HepG2 (cell line): ENCODE data around the gene CYSLTR2. TPM values are rescaled to one million over a fixed set of nuclear protein-coding genes. Genes with fewer than 3 reads are reported as not detected.
A peak's percentile ranks its signal among the peaks of the same experiment; 100 is the strongest.

Source experiments
- CERS6 ChIP-seq: sonication (generic); formaldehyde crosslinking; IDR thresholded peaks from 2 replicates; pipeline ENCODE4 v1.5.0; 2020; ENCODE audit warnings: missing genetic modification reagents
- GFI1 ChIP-seq: sonication (generic); formaldehyde crosslinking; IDR thresholded peaks from 2 replicates; pipeline ENCODE4 v1.5.0; 2020; ENCODE audit warnings: missing genetic modification reagents, mild to moderate bottlenecking, borderline replicate concordance
- ISL2 ChIP-seq: sonication (generic); formaldehyde crosslinking; IDR thresholded peaks from 2 replicates; pipeline ENCODE4 v1.5.0; 2020; ENCODE audit warnings: missing genetic modification reagents
- MTF1 ChIP-seq: sonication (generic); formaldehyde crosslinking; IDR thresholded peaks from 2 replicates; pipeline ENCODE4 v1.5.0; 2020; ENCODE audit warnings: missing genetic modification reagents
- MTF2 ChIP-seq: sonication (generic); formaldehyde crosslinking; IDR thresholded peaks from 2 replicates; pipeline ENCODE4 v1.5.0; 2020; ENCODE audit warnings: missing genetic modification reagents, borderline replicate concordance
- NFRKB ChIP-seq: fragments of 450-650 bp; IDR thresholded peaks from 2 replicates; pipeline ENCODE4 v1.6.1; 2017
- NPAS2 ChIP-seq: sonication (generic); formaldehyde crosslinking; IDR thresholded peaks from 2 replicates; pipeline ENCODE4 v1.8.0; 2022; ENCODE audit warnings: mild to moderate bottlenecking, missing genetic modification reagents, borderline replicate concordance
- SIX4 ChIP-seq: sonication (generic); formaldehyde crosslinking; IDR thresholded peaks from 2 replicates; pipeline ENCODE4 v1.4.0; 2020; ENCODE audit warnings: missing genetic modification reagents
- TARDBP ChIP-seq: sonication (generic); formaldehyde crosslinking; IDR thresholded peaks from 2 replicates; pipeline ENCODE4 v1.8.0; 2022; ENCODE audit warnings: mild to moderate bottlenecking, missing genetic modification reagents
- ZEB1 ChIP-seq: IDR thresholded peaks from 2 replicates; pipeline ENCODE4 v1.6.1; 2012; ENCODE audit warnings: mild to moderate bottlenecking, low read depth, inconsistent platforms; ENCODE audit not compliant: insufficient replicate concordance
- ZKSCAN1 ChIP-seq: fragments of 150-350 bp; IDR thresholded peaks from 2 replicates; pipeline ENCODE4 v1.6.1; 2014; ENCODE audit warnings: low read length
- ZNF20 ChIP-seq: sonication (generic); formaldehyde crosslinking; IDR thresholded peaks from 2 replicates; pipeline ENCODE4 v1.4.0; 2020; ENCODE audit warnings: mild to moderate bottlenecking, moderate library complexity, missing genetic modification reagents
- ZNF205 ChIP-seq: IDR thresholded peaks from 2 replicates; pipeline ENCODE4 v1.6.1; 2018; ENCODE audit warnings: missing biosample characterization, missing genetic modification reagents
- ZNF280D ChIP-seq: sonication (generic); formaldehyde crosslinking; IDR thresholded peaks from 2 replicates; pipeline ENCODE4 v1.5.1; 2020; ENCODE audit warnings: mild to moderate bottlenecking, missing genetic modification reagents
- ZNF367 ChIP-seq: sonication (generic); formaldehyde crosslinking; IDR thresholded peaks from 2 replicates; pipeline ENCODE4 v1.4.0; 2020; ENCODE audit warnings: missing genetic modification reagents, borderline replicate concordance
- ZNF552 ChIP-seq: sonication (generic); formaldehyde crosslinking; IDR thresholded peaks from 2 replicates; pipeline ENCODE4 v1.9.0; 2022; ENCODE audit warnings: missing genetic modification reagents, mild to moderate bottlenecking, borderline replicate concordance
- ZNF761 ChIP-seq: sonication (generic); formaldehyde crosslinking; conservative IDR thresholded peaks from 2 replicates; pipeline ENCODE4 v1.4.0; 2020; ENCODE audit warnings: mild to moderate bottlenecking, missing genetic modification reagents
- ZNF773 ChIP-seq: sonication (generic); formaldehyde crosslinking; IDR thresholded peaks from 2 replicates; pipeline ENCODE4 v1.4.0; 2020; ENCODE audit warnings: missing genetic modification reagents, borderline replicate concordance
- ZNF784 ChIP-seq: sonication (generic); formaldehyde crosslinking; IDR thresholded peaks from 2 replicates; pipeline ENCODE4 v1.5.1; 2020; ENCODE audit warnings: missing genetic modification reagents, mild to moderate bottlenecking, borderline replicate concordance
- ZXDC ChIP-seq: sonication (generic); formaldehyde crosslinking; IDR thresholded peaks from 2 replicates; pipeline ENCODE4 v1.5.0; 2020; ENCODE audit warnings: mild to moderate bottlenecking, missing genetic modification reagents
- polyA plus RNA-seq, 8 experiments: library from polyadenylated mRNA; depleted of rRNA in 3 of 8; stranded (reverse) in 7 of 8; unstranded in 1 of 8; fragments of >200 nt; fragmentation: Illumina TruSeq in 4 of 8; extraction: Trizol in 4 of 8; gene quantifications; 2 replicates each; pipeline versions ENCODE4 v1.2.1 to v1.2.3, GENCODE V29; 2011 to 2016; ENCODE audit warnings: low read depth in 4 of 8, missing spikeins in 1 of 8, mixed read lengths in 1 of 8; ENCODE audit not compliant: insufficient read depth in 1 of 8
- total RNA-seq, 5 experiments: library from RNA; depleted of rRNA; stranded (reverse); fragments of >200 nt; fragmentation: Illumina TruSeq; extraction: Trizol; gene quantifications; 2 replicates each; pipeline ENCODE4 v1.2.3, GENCODE V29; 2016; ENCODE audit warnings: low read depth in 1 of 5
- TF ChIP-seq, protein P1 (sequence below): sonication (generic); formaldehyde crosslinking; IDR thresholded peaks from 2 replicates; pipeline ENCODE4 v1.5.1; 2020; ENCODE audit warnings: missing genetic modification reagents, mild to moderate bottlenecking, borderline replicate concordance

Gene CYSLTR2
- total and polyA plus RNA-seq, 2 of the 13 experiments (the other 11 are each of a cell fraction or from before 2014, with no cell fraction given) = not detected

- TF ChIP-seq, protein P1, sequence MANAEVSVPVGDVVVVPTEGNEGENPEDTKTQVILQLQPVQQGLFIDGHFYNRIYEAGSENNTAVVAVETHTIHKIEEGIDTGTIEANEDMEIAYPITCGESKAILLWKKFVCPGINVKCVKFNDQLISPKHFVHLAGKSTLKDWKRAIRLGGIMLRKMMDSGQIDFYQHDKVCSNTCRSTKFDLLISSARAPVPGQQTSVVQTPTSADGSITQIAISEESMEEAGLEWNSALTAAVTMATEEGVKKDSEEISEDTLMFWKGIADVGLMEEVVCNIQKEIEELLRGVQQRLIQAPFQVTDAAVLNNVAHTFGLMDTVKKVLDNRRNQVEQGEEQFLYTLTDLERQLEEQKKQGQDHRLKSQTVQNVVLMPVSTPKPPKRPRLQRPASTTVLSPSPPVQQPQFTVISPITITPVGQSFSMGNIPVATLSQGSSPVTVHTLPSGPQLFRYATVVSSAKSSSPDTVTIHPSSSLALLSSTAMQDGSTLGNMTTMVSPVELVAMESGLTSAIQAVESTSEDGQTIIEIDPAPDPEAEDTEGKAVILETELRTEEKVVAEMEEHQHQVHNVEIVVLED (CRISPR knock-in tag) = no peak
- peak; percentile 56 for TF ChIP-seq ZNF205 (CRISPR knock-in tag)
- no peak for TF ChIP-seq MTF2 (CRISPR knock-in tag)
- no peak for TF ChIP-seq MTF1
- no peak for TF ChIP-seq ZNF761 (CRISPR knock-in tag)
- TF ChIP-seq ZEB1 = no peak
- no peak for TF ChIP-seq ZNF552
- TF ChIP-seq ZNF773 = no peak
- TF ChIP-seq CERS6 (CRISPR knock-in tag) = no peak
- TF ChIP-seq GFI1 (CRISPR knock-in tag) = 0 out of 2 replicates have a peak, but pooled peaks have one; percentile 42
- TF ChIP-seq ZNF20 = no peak
- TF ChIP-seq NPAS2 (CRISPR knock-in tag) = no peak
- no peak for TF ChIP-seq ZNF280D (CRISPR knock-in tag)
- TF ChIP-seq NFRKB = no peak
- TF ChIP-seq TARDBP (CRISPR knock-in tag) = peak; percentile 76; the same call in 1 of the 2 replicates
- no peak for TF ChIP-seq ZNF367 (CRISPR knock-in tag)
- peak; percentile 69; the same call in 1 of the 2 replicates for TF ChIP-seq SIX4 (CRISPR knock-in tag)
- no peak for TF ChIP-seq ZKSCAN1
- TF ChIP-seq ZNF784 (CRISPR knock-in tag) = no peak
- peak; percentile 92 for TF ChIP-seq ISL2 (CRISPR knock-in tag)
- TF ChIP-seq ZXDC (CRISPR knock-in tag) = no peak
These were observed 27.7 kb upstream of the CYSLTR2 start (continued) for GRCh38 chr13:48626077-48626449.
